Activated CD4-positive, CD25-positive, alpha-beta regulatory T cell (primary cell): ENCODE results near the gene MCF2L.
"Not testable (repeated sequence)": the region's sequence is repeated elsewhere in the genome, so short reads cannot be mapped to it uniquely, and the experiment has no call there.

Experiments
- DNase-seq, 4 experiments: peaks; one replicate each; lab custom pipeline; 2025; lab: John Stamatoyannopoulos, UW

The MCF2L gene

GRCh38 chr13:113096745-113097305 lies 127.8 kb downstream of the MCF2L start:
- no peak for DNase-seq

GRCh38 chr13:113097651-113098050 lies 128.6 kb downstream of the MCF2L start:
- DNase-seq = no peak

- DNase-seq = no peak
Observed at GRCh38 chr13:113098162-113098732, 129.2 kb downstream of the MCF2L start.

- no peak for DNase-seq
Observed at GRCh38 chr13:113099142-113099541, 130.1 kb downstream of the MCF2L start.

- DNase-seq = not testable (repeated sequence)
Observed at GRCh38 chr13:113102302-113102701, 133.3 kb downstream of the MCF2L start.

- no peak for DNase-seq
Observed at GRCh38 chr13:113102727-113103126, 133.7 kb downstream of the MCF2L start.

GRCh38 chr13:113103646-113104045 lies 134.6 kb downstream of the MCF2L start:
- no peak for DNase-seq

GRCh38 chr13:113105032-113105920 lies 136.3 kb downstream of the MCF2L start, which contains the start of gene F7:
TSS of gene F7 (plus strand) at chr13:113105791. CDS start at chr13:113105842, 51 bp downstream.
- DNase-seq = no peak

GRCh38 chr13:113105921-113106452 lies 137.0 kb downstream of the MCF2L start:
- DNase-seq = no peak

- no peak for DNase-seq
Observed at GRCh38 chr13:113106711-113107351, 137.8 kb downstream of the MCF2L start.

GRCh38 chr13:113108521-113108920 lies 139.5 kb downstream of the MCF2L start:
- DNase-seq = not testable (repeated sequence)

GRCh38 chr13:113109151-113110047 lies 140.4 kb downstream of the MCF2L start:
- DNase-seq = no peak

- DNase-seq = no peak
Observed at GRCh38 chr13:113110048-113110851, 141.2 kb downstream of the MCF2L start.

- no peak for DNase-seq
Observed at GRCh38 chr13:113110852-113111315, 141.9 kb downstream of the MCF2L start.

- not testable (repeated sequence) for DNase-seq
Observed at GRCh38 chr13:113111821-113112220, 142.8 kb downstream of the MCF2L start.

- not testable (repeated sequence) for DNase-seq
Observed at GRCh38 chr13:113112475-113112874, 143.5 kb downstream of the MCF2L start.

GRCh38 chr13:113112893-113113845 lies 144.2 kb downstream of the MCF2L start:
- DNase-seq = no peak

- DNase-seq = no peak
Observed at GRCh38 chr13:113113846-113114271, 144.8 kb downstream of the MCF2L start.
